DOHH2 (cell line): ENCODE data around the gene GFPT1.

Source experiments
- EZH2phosphoT487 ChIP-seq: fragments of 200-600 bp; sonication (generic); IDR thresholded peaks from 2 replicates; pipeline ENCODE4 v1.6.1; 2017; ENCODE audit warnings: borderline replicate concordance, mild to moderate bottlenecking, antibody characterized with exemption, low read length, moderate library complexity, mixed read lengths
- TF ChIP-seq, protein P1 (sequence below): fragments of 200-600 bp; sonication (generic); IDR thresholded peaks from one replicate; pipeline ENCODE4 v1.5.1; 2014; ENCODE audit warnings: antibody characterized with exemption, mild to moderate bottlenecking, low read depth, low read length; ENCODE audit not compliant: poor library complexity, severe bottlenecking

- TF ChIP-seq, protein P1, sequence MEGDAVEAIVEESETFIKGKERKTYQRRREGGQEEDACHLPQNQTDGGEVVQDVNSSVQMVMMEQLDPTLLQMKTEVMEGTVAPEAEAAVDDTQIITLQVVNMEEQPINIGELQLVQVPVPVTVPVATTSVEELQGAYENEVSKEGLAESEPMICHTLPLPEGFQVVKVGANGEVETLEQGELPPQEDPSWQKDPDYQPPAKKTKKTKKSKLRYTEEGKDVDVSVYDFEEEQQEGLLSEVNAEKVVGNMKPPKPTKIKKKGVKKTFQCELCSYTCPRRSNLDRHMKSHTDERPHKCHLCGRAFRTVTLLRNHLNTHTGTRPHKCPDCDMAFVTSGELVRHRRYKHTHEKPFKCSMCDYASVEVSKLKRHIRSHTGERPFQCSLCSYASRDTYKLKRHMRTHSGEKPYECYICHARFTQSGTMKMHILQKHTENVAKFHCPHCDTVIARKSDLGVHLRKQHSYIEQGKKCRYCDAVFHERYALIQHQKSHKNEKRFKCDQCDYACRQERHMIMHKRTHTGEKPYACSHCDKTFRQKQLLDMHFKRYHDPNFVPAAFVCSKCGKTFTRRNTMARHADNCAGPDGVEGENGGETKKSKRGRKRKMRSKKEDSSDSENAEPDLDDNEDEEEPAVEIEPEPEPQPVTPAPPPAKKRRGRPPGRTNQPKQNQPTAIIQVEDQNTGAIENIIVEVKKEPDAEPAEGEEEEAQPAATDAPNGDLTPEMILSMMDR, result no peak
- TF ChIP-seq EZH2phosphoT487, result no peak
Measured at GRCh38 chr2:69386360-69386759, 667 bp downstream of the GFPT1 start.
